Erythroblast (primary cell): ENCODE measurements around the gene TMEM212.

Source experiments
- GATA1 ChIP-seq: IDR thresholded peaks from 2 replicates; pipeline ENCODE4 v1.6.1; 2011; ENCODE audit warnings: low read depth, mild to moderate bottlenecking, control low read depth, low read length, moderate library complexity
- POLR2A ChIP-seq: IDR thresholded peaks from 2 replicates; pipeline ENCODE4 v1.6.1; 2011; ENCODE audit warnings: mild to moderate bottlenecking, low read length

DNA sequence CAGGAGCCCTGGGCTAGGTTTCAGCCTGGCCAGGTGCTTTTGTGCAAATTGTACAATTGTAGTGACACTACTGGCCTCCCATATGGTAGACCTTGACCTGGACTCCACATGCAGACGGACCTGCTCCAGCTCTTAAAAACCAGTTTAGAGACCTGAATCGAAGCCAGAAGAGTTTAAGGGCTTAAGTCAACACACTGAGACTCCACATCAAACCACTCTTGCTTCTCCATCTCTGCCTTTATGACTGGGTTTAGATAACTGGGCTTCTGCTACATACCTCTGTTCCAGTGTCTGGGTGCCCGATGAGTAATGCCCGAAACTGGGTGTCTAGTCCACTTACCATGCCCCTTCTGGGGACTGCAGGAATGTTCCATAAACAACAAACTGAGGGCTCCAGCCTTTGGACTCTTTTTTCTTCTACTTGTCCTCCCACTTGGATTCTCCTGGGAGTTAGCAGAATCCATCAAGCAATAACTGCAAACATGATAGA is 32.8 kb downstream of the TMEM212 start:
- TF ChIP-seq POLR2A: no peak
- no peak for TF ChIP-seq GATA1
